Activated CD8-positive, alpha-beta memory T cell treated with anti-CD3 and anti-CD28 coated beads, Interleukin-2, amount 50 U/mL, for 48 hours (primary cell): ENCODE data around the gene LIPE.

ENCODE experiments used
- DNase-seq: peaks from one replicate; pipeline ENCODE4 v3.0.0-alpha.2; 2020

Gene LIPE

DNA sequence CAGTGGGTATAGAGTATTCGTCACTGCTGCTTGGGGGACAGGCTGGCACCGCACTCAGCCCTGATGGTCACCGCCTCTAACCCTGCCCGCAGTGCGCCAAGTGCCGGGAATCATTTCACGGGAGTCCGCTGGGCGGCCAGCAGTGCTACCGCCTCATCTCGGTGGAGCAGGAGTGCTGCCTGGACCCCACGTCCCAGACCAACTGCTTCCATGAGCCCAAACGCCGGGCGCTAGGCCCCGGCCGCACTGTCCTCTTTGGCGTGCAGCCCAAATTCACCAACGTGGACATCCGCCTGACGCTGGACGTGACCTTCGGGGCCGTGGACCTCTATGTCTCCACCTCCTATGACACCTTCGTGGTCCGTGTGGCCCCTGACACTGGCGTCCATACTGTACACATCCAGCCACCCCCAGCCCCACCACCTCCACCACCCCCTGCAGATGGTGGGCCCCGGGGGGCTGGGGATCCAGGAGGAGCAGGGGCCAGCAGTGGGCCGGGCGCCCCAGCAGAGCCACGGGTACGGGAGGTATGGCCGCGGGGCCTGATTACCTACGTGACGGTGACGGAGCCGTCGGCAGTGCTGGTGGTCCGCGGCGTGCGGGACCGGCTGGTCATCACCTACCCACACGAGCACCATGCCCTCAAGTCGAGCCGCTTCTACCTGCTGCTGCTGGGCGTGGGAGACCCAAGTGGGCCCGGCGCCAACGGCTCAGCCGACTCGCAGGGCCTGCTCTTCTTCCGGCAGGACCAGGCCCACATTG lies 51.6 kb downstream of the LIPE start:
- DNase-seq = no peak

DNA sequence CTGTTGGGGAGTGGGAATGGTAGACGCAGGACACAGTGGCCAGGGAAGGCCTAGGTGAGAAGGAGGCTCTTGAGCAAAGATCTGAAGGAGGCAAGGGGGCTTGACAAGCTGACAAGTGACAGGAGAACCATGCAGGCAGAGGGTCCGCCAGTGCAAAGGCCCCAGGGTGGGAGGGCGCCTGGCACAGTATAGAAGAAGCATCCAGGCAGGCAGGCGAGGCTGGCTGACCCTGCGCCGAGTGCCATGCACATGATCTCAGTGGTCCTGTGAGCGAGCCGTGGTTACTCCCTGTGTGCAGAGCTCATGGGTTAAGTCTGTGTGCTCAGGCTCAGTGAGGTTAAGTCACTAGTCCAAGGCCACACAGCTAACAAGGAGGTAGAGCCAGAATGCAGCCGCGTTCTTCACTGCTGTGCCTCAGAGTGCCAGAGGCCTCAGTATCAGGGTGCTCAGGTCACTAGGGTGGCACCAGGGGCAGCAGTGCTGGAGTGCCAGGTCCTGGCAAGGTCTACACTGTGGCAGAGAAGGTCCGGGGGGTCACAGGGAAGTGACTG lies 52.3 kb downstream of the LIPE start:
- no peak for DNase-seq

- DNase-seq = no peak
Observed at GRCh38 chr19:42370626-42371175, 56.5 kb downstream of the LIPE start.

DNA sequence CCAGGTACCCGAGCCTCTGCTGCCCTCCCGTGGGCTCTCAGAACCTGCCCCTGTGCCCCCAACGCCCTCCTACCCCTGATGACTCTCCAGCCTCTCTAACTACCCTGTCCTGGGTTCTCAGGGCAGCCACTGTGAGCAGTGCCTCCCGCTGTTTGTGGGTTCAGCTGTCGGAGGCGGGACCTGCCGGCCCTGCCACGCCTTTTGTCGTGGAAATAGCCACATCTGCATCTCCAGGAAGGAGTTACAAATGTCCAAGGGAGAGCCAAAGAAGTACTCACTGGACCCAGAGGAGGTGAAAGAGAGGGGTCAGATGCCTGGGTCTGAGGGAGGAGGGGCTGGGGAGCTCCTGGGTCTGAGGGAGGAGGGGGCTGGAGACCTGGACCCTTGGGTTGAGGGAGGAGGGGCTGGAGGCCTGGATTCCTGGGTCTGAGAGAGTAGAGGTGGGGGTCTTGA lies 57.1 kb downstream of the LIPE start:
- DNase-seq = no peak

GRCh38 chr19:42369433-42370067 lies 57.6 kb downstream of the LIPE start:
- DNase-seq = no peak

DNA sequence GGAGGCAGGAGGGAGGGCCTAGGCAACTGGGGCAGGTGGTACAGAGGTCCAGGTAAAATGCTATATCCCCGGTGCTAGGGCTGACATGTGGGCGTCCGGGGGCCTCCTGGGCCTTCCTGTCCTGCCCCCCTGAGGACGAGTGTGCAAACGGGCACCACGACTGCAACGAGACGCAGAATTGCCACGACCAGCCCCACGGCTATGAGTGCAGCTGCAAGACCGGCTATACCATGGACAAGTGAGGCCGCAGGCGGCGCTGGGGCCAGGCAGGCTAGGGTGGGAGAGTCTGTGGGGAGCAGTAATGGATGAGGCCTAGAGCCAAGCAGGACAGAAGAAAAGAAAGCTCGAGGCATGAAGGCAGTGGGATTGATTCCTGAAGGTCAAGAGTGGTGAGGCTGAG lies 58.4 kb downstream of the LIPE start:
- no peak for DNase-seq

DNA sequence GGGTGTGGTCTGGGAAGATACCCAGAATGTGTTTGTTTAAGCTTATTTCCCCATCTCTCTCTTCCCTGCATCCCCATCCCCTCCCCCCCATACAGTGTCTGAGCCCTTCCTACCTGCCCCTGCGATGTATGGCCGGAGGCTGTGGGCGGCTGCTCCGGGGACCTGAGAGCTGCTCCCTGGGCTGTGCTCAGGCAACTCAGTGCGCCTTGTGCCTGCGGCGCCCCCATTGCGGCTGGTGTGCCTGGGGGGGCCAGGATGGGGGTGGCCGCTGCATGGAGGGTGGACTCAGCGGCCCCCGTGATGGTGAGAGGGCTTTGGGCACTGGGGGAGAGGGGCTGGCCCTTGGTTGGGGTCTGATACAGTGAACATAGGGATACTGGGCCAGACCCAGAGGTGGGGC lies 58.8 kb downstream of the LIPE start:
- DNase-seq = no peak

- DNase-seq = no peak
Observed at GRCh38 chr19:42367929-42368328, 59.3 kb downstream of the LIPE start.

GRCh38 chr19:42366673-42367072 lies 60.5 kb downstream of the LIPE start:
- no peak for DNase-seq

- DNase-seq = no peak
Observed at GRCh38 chr19:42363614-42364346, 63.4 kb downstream of the LIPE start.

DNA sequence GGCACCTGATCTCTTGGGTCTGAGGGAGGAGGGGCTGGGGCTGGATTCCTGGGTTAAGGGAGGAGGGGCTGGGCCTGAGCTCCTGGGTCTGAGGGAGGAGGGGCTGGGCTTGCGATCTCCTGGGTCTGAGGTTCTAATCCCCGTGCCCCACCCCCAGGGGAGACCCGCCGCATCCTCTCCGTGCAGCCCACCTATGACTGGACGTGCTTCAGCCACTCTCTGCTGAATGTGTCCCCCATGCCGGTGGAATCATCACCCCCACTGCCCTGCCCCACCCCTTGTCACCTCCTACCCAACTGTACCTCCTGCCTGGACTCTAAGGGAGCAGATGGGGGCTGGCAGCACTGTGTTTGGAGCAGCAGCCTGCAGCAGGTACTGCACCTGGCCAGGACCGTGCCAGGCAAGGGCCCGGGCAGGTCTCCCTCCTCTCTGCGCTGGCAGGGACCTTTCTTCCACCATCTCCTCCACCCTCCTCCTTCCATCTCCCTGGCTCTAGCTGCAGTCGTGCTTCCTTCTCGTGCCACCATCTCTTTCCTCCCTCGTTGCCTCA lies 64.2 kb downstream of the LIPE start:
- no peak for DNase-seq

DNA sequence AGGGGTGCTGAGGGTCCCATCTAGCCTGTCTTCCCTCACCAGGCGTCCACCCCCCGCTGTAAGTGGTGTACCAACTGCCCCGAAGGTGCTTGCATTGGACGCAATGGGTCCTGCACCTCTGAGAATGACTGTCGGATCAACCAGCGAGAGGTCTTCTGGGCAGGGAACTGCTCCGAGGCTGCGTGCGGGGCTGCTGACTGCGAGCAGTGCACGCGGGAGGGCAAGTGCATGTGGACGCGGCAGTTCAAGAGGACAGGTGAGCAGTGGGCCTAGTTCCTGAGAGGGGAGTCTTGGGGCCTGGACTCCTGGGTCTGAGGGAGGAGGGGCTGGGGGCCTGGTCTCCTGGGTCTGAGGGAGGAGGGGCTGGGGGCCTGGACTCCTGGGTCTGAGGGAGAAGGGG lies 64.8 kb downstream of the LIPE start:
- DNase-seq = no peak

DNA sequence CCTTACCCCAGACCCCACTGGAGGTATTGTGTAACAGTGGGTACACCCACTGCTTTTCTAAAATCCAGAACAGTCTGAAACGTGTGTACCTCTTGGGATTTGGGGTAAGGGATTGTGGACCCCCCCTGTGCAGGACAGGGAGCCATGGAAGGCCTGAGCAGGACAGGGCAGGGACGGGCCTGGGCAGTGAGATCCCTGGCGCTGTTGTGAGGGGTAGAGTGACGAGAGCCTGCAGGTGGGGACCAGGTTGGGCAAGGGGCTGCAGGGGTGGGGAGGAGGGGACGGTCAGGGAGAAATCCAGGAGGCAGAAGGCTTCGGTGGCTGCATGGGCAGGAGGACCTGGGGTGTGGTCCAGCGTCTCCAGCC lies 65.7 kb downstream of the LIPE start:
- no peak for DNase-seq

DNA sequence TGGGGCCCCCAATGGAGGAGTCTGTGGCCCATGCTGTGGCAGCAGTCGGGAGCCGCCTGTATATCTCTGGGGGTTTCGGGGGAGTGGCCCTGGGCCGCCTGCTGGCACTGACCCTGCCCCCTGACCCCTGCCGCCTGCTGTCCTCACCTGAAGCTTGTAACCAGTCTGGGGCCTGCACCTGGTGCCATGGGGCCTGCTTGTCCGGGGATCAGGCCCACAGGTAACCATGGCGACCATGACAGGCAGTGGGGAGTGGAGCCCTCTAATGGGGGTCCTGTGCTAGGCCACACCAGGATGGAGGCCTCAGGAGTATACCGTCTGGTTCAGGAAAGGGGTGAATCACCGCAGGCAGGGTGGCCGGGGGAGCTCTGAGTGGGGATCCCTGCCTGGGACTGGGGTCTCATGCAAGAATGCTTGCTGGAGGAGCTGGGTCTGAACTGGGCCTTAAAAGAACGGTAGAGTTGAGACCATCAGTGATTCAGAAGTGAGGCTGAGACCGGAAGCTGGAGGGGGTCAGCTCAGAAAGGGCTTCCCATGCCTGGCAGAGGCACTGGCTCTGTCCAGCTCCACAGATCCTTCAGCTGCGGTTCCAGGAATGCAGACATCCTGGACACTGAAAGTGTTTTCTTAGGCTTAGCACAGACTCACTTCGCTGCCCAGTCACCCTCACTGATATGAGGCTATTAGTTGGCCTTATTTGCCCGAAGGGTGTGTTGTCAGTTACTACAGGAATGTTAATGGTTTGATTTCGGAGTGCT lies 66.2 kb downstream of the LIPE start:
- DNase-seq = no peak

DNA sequence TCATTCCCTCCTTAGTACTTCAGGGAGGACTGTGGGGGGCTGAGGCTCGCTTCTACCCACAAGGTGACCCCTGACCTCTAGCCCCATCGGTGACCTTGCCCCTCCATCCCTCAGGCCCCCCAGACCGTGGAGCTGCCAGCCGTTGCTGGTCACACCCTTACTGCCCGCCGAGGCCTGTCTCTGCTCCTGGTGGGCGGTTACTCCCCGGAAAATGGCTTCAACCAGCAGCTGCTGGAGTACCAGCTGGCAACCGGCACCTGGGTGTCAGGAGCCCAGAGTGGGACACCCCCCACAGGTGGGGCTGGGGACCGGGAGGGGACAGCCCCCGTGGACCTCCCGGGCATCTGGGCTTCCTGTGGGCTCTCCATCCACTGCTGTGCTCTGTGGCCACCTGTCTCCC lies 69.9 kb downstream of the LIPE start:
- no peak for DNase-seq

GRCh38 chr19:42356686-42357085 lies 70.5 kb downstream of the LIPE start:
- no peak for DNase-seq

GRCh38 chr19:42355896-42356295 lies 71.3 kb downstream of the LIPE start:
- DNase-seq = no peak

DNA sequence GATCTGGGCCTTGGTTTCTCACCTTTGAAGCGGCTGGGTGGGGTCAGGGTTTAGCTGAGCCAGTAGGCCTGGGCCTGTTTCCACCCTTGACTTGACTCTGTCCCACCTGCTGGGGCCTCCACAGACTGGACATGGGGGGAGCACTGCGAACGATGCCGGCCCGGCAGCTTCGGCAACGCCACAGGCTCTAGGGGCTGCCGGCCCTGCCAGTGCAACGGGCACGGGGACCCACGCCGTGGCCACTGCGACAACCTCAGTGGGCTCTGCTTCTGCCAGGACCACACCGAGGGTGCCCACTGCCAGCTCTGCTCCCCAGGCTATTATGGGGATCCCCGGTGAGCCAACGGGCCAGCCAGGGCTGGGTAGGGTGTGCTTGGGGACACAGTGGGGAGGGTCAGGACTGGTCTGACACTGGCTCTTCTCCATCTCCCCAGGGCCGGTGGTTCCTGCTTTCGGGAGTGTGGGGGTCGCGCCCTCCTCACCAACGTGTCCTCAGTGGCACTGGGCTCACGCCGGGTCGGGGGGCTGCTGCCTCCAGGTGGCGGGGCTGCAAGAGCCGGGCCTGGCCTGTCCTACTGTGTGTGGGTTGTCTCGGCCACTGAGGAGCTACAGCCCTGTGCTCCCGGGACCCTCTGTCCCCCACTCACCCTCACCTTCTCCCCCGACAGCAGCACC lies 73.7 kb downstream of the LIPE start:
- DNase-seq = no peak

- DNase-seq = no peak
Observed at GRCh38 chr19:42352301-42353259, 74.6 kb downstream of the LIPE start.
